Fibroblast of skin of left biceps (primary cell): Measurements from ENCODE around the gene ANAPC15.

Experiments
- DNase-seq, 2 experiments: peaks; one replicate each; pipeline ENCODE4 v3.0.0-alpha.2; 2013; ENCODE audit warnings: low read depth in 2 of 2

The ANAPC15 gene

DNA sequence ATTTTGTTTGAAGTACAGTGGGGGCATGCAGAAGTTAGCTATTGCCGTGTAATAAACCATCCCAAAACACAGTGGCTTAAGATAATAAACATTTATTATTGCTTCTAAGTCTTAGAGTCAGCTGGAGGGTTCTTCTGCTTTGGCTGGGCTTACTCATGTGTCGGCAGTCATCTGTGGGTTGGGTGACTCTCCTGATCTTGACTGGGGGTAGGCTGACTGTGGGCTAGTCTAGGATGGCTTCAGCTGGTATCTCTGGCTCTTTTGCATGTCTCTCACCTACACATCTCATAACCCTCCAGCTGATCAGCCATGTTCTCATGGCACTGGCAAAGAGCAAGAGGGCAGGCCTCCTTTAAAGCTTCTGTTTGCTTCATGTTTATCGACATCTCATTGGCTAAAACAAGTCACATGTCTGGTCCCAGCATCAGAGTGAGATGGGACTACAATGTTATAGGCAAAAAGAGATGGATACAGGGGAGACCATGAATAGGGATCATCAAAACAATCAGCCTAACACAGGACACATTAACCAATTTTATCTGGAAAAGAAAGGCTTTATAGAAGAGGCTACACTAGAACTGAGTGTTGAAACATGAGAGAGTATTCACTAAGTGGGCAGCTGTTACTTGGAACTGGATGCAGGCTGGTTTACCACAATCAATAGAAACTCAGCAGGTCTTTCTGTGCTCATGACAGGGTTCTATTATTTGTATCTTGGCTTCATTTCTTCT, 26.7 kb downstream of the ANAPC15 start:
- no peak for DNase-seq

GRCh38 chr11:72084965-72085364, 27.5 kb downstream of the ANAPC15 start:
- DNase-seq, result no peak

- DNase-seq, result no peak
Measured at GRCh38 chr11:72084076-72084475, 28.4 kb downstream of the ANAPC15 start.

DNA sequence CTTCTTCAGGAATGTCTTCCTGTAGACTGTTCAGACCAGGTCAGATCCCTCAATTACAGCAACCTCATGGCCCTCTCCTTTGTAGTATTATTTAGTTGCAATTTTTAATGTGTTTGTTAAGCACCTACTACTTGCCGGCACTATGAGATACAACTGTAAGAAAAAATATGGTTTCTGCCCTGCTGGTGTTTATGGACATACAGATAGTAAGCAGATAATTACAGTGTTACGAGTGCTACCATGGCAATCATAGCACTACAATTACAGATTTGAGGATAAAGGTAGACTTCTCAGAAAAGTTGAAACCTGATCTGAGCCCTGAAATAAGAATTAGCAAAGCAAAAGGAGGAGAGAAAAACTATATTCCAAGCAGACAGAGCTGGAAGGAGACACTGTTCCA, 29.1 kb downstream of the ANAPC15 start:
- DNase-seq, result no peak

DNA sequence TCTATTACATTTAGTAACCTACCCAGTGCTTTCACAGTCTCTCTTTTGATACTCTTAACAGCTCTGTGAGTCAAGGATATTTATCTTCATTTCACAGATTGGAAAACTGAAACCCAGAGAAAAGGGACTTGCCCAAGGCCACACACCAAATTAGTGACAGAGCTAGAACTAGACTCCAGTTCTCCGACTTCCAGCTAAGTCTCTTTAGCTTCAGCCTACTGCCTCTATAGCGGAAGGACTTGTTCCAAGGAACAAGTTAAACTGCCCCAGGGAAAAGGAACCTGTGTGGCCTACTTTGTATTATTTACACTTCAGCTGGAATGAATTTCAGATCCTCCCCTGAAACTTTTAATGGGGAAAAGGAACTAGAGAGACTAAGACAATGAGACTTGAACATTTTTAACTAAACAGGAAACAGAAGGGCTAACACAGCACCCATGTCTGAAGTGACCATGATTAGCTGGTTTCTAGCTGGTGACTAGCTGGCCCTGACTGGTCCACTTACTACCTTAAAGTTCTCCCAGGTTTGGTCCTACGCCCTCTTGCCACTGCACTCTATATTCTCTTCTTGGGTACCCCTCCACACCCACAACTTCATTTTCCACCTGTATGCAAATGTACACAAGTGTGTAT, 30.6 kb downstream of the ANAPC15 start:
- DNase-seq, result no peak

- no peak for DNase-seq
Measured at GRCh38 chr11:72081184-72081644, 31.3 kb downstream of the ANAPC15 start.

DNA sequence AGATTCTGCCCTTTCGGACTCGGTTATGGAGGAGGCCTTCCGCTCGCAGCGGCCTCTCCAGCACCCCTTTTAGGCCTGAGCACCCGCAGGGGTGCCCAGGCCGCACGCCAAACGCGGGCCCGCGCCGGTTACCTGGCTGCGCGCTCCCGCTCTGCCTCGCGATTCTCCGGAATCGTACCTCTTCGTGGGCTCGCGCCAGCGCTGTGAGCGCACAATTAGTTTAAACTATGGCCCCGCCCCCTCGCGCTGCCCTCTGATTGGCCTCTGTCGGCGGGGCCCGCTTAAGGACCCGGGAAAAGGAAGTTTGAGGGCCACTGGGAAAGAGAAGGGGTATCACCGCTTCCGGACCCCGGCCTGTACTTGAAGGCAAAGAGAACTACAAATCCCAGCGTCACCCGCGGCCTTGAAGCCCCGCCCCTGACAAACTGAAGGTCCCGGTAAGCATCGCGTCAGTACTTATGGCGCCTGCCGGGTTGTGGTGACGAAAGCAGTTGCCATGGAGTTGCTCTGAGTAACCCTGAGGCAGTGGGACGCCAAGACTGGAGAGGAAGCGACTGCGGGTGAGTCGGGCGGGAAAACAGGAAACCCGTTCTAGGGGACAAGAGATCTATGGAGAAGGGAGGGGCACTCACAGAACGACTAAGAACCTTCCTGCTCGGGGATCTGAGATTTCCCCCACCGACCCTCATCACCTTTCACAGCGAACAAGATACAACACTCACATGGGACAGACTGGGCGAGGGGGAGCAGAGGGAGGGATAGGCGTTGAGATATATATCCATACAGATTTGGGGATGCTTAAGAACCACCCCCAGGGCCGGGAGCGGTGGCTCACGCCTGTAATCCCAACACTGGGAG, 31.9 kb downstream of the ANAPC15 start, which contains the start of the genes LRRC51 and NUMA1:
Gene LRRC51, plus strand, starts transcription at position 525 of the 858 bp plus-strand sequence. CDS start 8,234 bp downstream, outside the sequence.
Gene NUMA1, minus strand, starts transcription at position 217 of the 858 bp plus-strand sequence. CDS start 44,599 bp downstream, outside the sequence.
- peak; percentile 99 to 100 for DNase-seq

DNA sequence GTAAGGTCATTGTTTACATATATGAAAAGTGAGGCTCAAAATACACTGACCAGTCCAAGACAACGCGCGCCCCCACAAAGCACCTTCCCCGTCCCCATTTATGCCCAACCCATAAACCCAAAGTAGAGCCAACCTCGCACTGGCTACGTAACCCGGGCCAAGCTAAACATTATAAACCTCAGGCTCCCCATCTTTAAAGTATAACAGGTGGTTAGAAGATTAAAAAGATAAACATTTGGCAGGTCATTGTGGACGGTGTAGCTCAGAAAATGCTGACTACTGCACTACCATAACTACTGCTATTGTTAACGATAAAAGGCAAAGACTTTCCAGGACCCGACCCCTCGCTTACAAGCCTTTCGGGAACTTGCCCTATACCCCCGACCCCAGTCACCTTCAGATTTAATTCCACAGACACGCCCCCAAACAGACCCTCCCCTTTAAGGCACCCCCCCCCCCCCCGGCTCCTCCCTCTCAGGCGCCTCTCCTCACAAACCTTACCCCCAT, 32.6 kb downstream of the ANAPC15 start:
- DNase-seq, result no peak

DNA sequence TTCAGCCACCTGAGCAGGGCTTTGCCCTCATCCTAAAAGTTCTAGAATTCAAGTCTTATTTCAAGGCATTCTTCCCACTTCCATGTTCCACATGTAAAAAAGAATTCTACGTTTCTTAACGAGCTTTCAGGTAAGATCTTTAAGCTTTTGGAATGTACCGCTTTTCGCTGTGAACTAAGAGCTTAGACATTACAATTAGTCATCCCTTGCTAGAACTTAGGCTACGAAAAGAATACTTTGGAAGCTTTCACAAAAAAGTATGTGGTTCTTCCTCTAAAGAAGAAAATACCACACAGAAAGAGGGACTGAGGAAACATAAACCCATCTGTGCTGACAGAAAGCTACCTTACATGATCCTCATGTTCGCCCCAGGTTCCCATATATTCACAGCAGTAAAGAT, 34.0 kb downstream of the ANAPC15 start:
- no peak for DNase-seq

GRCh38 chr11:72075756-72076155, 36.7 kb downstream of the ANAPC15 start:
- no peak for DNase-seq

DNA sequence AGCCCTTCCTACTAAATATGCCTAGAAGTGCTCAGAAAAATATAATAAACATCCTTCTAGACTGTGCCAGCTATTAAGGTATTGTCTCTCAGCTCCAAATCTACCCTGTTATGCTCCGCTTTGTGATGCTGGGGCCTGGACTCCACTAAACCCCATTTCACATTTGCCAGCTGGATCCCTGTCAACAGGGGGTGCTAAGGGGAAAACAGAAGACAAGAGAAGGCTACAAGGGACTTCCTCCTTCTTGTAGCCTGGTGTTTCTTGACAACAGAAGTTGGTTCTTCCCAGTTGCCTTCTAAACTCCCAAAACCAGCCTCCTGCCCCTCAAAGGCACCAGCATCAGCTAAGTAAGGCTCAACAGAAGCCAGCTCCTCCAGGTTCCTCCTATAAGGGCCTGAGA, 37.4 kb downstream of the ANAPC15 start:
- DNase-seq, result no peak

GRCh38 chr11:72072348-72072747, 40.1 kb downstream of the ANAPC15 start:
- DNase-seq, result peak in 1 of 2 experiments; percentile 32

GRCh38 chr11:72070491-72070890, 42.0 kb downstream of the ANAPC15 start:
- no peak for DNase-seq

GRCh38 chr11:72069787-72070251, 42.7 kb downstream of the ANAPC15 start:
- DNase-seq, result no peak

GRCh38 chr11:72069200-72069599, 43.3 kb downstream of the ANAPC15 start:
- no peak for DNase-seq

DNA sequence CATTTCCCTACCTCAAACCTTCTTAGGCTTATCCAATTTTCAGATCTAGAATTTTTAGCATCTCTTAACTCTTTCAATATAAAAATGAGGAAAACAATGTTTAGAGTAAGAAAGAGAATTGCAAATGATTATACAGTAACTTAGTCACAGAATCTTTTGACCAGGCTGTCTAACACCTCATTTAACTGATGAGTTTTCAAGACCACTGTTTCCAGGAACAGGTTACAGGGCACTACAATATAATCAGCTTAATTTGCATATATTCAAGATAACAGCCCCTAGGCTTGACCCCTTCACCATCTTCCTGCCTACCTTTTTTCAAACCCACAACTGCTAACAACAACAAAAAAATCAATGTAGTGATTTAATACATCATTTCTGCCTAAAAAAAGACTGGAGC, 44.8 kb downstream of the ANAPC15 start:
- DNase-seq, result no peak

DNA sequence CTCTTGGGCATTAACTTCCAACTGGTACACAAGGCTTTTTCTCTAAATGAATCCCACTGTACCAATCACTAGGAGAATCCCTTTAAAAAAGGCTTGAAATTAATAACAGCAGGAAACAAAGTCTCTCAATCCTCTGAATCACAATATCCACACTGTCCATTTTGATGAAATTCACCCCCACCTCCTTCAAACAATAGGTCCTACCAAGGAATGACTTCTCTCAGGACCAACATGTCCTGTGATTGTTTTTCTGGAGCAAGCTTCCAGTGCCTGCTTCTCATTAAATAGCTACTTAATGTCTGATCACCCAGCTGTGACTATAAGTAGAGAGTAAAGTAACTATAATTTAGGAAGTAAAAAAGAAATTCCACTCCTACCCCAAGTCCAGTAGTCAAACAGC, 45.2 kb downstream of the ANAPC15 start:
- no peak for DNase-seq

- no peak for DNase-seq
Measured at GRCh38 chr11:72066855-72067254, 45.6 kb downstream of the ANAPC15 start.

DNA sequence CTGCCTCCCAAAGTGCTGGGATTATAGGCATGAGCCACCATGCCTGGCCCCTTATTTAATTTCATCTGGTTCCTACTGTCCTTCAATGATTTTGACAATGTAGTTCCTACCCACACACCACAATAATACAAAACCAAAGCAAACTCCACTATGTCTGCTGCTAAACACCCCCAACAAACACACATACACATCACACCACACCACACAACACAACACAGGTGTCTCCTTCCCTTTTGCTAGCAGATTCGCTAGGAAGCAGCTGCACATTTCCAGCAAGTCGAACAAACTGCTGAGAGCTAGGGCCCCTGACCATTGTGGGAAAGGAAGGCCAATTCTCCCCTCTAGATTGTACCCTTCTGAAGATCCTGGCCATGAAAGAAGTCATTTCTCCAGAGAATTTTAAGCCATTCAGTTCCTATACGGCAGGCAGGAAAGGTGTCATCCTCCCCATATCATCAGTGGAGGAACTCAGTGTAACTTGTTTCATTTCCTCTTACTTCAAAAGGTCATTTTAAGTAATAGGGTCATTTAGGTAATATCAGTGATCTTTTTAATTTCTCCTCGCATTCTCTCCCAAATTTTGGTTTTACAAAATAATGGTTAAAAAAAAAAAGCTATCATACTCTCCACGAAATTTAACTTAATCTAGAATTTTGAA, 50.6 kb downstream of the ANAPC15 start:
- DNase-seq, result no peak
